ENCODE data around the gene ZNF578. TPM values are rescaled to one million over a fixed set of nuclear protein-coding genes. Genes with fewer than 3 reads are reported as not detected.
"Not testable (repeated sequence)": the region's sequence is repeated elsewhere in the genome, so short reads cannot be mapped to it uniquely, and the experiment has no call there.

ZNF578 gene
- total RNA-seq, 1 experiment from 2014 or later, result not detected

GRCh38 chr19:52554216-52554971 lies 101.0 kb downstream of the ZNF578 start:
- Histone ChIP-seq H3K9me2 (replicated peaks; ENCODE audit: low read length) (no peaks in the 10 kb centered on the region), H3K27me3 (ENCODE audit: low read length) (no peaks in the 10 kb centered on the region), H3K4me3 (ENCODE audit: low read length) (no peak overlapping the region; the same call in 1 of the 2 replicates), H3F3A (ENCODE audit: low read length, unreplicated experiment) (no peaks in the 10 kb centered on the region), H3K9ac (ENCODE audit: low read length) (no peak overlapping the region), H2AFZ (ENCODE audit: low read length) (no peak overlapping the region), H3K4me1 (ENCODE audit: insufficient read depth, low read length) (no peaks in the 10 kb centered on the region), H3K27ac (ENCODE audit: low read length) (no peak overlapping the region), H4K20me1 (ENCODE audit: low read length) (no peaks in the 10 kb centered on the region), H3K79me2 (ENCODE audit: low read length) (no peaks in the 10 kb centered on the region), H3K4me2 (ENCODE audit: low read length) (no peak overlapping the region), H3K36me3 (ENCODE audit: low read depth, low read length) (peaks cover 87% of the 10 kb centered on the region), H3K9me3 (ENCODE audit: low read length) (peaks cover 64% of the 10 kb centered on the region)
- TF ChIP-seq EZH2phosphoT487 (IDR thresholded peaks at IDR 0.05; ENCODE audit: borderline replicate concordance, low read length), result no peak
- TF ChIP-seq CTCF (conservative IDR thresholded peaks at IDR 0.05; ENCODE audit: low read depth, low read length), result no peak
- TF ChIP-seq EZH2 (IDR thresholded peaks at IDR 0.05; ENCODE audit: low read length, unreplicated experiment), result no peak
- ChIA-PET POLR2A (ENCODE audit: unreplicated experiment) (no interaction called here), CTCF (no interaction called here)
- intact Hi-C loops (cut with micrococcal nuclease), result no loop called here
- no TSS peak for BruUV-seq (replicated peaks)
- ATAC-seq, result no peak
- no peak for DNase-seq

- POLR2A ChIA-PET (ENCODE audit: unreplicated experiment), result no interaction called here
- H3F3A ChIP-seq (ENCODE audit: low read length, unreplicated experiment), result no peaks in the 10 kb centered on the region
- H3K27me3 ChIP-seq (ENCODE audit: low read length), result no peaks in the 10 kb centered on the region
- H3K4me2 ChIP-seq (ENCODE audit: low read length), result no peak overlapping the region
- H3K36me3 ChIP-seq (ENCODE audit: low read depth, low read length), result peaks cover 82% of the 10 kb centered on the region
- no peak for DNase-seq
- H3K4me1 ChIP-seq (ENCODE audit: insufficient read depth, low read length), result no peaks in the 10 kb centered on the region
- no peaks in the 10 kb centered on the region for H4K20me1 ChIP-seq (ENCODE audit: low read length)
- no peak overlapping the region for H3K27ac ChIP-seq (ENCODE audit: low read length)
- H3K9ac ChIP-seq (ENCODE audit: low read length), result no peak overlapping the region
- intact Hi-C loops (cut with micrococcal nuclease), result no loop called here
- no peaks in the 10 kb centered on the region for H3K9me2 ChIP-seq (replicated peaks; ENCODE audit: low read length)
- H3K79me2 ChIP-seq (ENCODE audit: low read length), result no peaks in the 10 kb centered on the region
- ATAC-seq, result no peak
- peaks cover 57% of the 10 kb centered on the region for H3K9me3 ChIP-seq (ENCODE audit: low read length)
- TF ChIP-seq CTCF (conservative IDR thresholded peaks at IDR 0.05; ENCODE audit: low read depth, low read length) (no peak), EZH2 (IDR thresholded peaks at IDR 0.05; ENCODE audit: low read length, unreplicated experiment) (no peak), EZH2phosphoT487 (IDR thresholded peaks at IDR 0.05; ENCODE audit: borderline replicate concordance, low read length) (no peak)
- CTCF ChIA-PET, result no interaction called here
- BruUV-seq (replicated peaks), result no TSS peak
- H3K4me3 ChIP-seq (ENCODE audit: low read length), result no peak overlapping the region
- H2AFZ ChIP-seq (ENCODE audit: low read length), result no peak overlapping the region
Observed at GRCh38 chr19:52557231-52557995, 104.1 kb downstream of the ZNF578 start.

GRCh38 chr19:52558732-52559445 lies 105.5 kb downstream of the ZNF578 start:
- intact Hi-C loops (cut with micrococcal nuclease); POLR2A ChIA-PET (ENCODE audit: unreplicated experiment); H3K4me3 ChIP-seq (ENCODE audit: low read length); ATAC-seq; H3K4me1 ChIP-seq (ENCODE audit: insufficient read depth, low read length); H3F3A ChIP-seq (ENCODE audit: low read length, unreplicated experiment); H3K27me3 ChIP-seq (ENCODE audit: low read length); H3K79me2 ChIP-seq (ENCODE audit: low read length); CTCF ChIA-PET; H3K4me2 ChIP-seq (ENCODE audit: low read length); H4K20me1 ChIP-seq (ENCODE audit: low read length); H3K27ac ChIP-seq (ENCODE audit: low read length); DNase-seq; BruUV-seq (replicated peaks); H2AFZ ChIP-seq (ENCODE audit: low read length); H3K9ac ChIP-seq (ENCODE audit: low read length); H3K9me2 ChIP-seq (replicated peaks; ENCODE audit: low read length): not testable (repeated sequence)
- Histone ChIP-seq H3K9me3 (ENCODE audit: low read length) (peaks cover 56% of the 10 kb centered on the region), H3K36me3 (ENCODE audit: low read depth, low read length) (peaks cover 82% of the 10 kb centered on the region)

- not testable (repeated sequence) for ATAC-seq
- H3K9me3 ChIP-seq (ENCODE audit: low read length), result peaks cover 46% of the 10 kb centered on the region
Observed at GRCh38 chr19:52561611-52562010, 108.3 kb downstream of the ZNF578 start.

More at GRCh38 chr19:52561611-52562010, 108.3 kb downstream of the ZNF578 start:
- CTCF ChIA-PET; H3K27me3 ChIP-seq (ENCODE audit: low read length); POLR2A ChIA-PET (ENCODE audit: unreplicated experiment); H2AFZ ChIP-seq (ENCODE audit: low read length); H4K20me1 ChIP-seq (ENCODE audit: low read length); H3K9ac ChIP-seq (ENCODE audit: low read length); intact Hi-C loops (cut with micrococcal nuclease); DNase-seq; H3F3A ChIP-seq (ENCODE audit: low read length, unreplicated experiment); H3K27ac ChIP-seq (ENCODE audit: low read length); H3K4me1 ChIP-seq (ENCODE audit: insufficient read depth, low read length); H3K4me2 ChIP-seq (ENCODE audit: low read length); H3K79me2 ChIP-seq (ENCODE audit: low read length); H3K4me3 ChIP-seq (ENCODE audit: low read length); BruUV-seq (replicated peaks); H3K9me2 ChIP-seq (replicated peaks; ENCODE audit: low read length): not testable (repeated sequence)
- peaks cover 70% of the 10 kb centered on the region for H3K36me3 ChIP-seq (ENCODE audit: low read depth, low read length)

Measured in PC-3 (cell line).